ENCODE measurements around the gene RARS2. TPM values are rescaled to one million over a fixed set of nuclear protein-coding genes. Genes with fewer than 3 reads are reported as not detected.
"Not testable (repeated sequence)": the region's sequence is repeated elsewhere in the genome, so short reads cannot be mapped to it uniquely, and the experiment has no call there.

RARS2 gene
- total RNA-seq, 6 donors from 2014 or later: 21.9 to 32.5 (median 23.7) TPM

- ATAC-seq (ENCODE audit: low FRiP score in 2 of 2) (no peak), DNase-seq (no peak)
- Histone ChIP-seq H3K27me3 (no peaks in the 10 kb centered on the region), H3K36me3 (peaks cover 0 to 17% (median 4%) of the 10 kb centered on the region in 4 donors), H3K9me3 (no peaks in the 10 kb centered on the region), H3K27ac (no peak overlapping the region), H3K4me1 (peaks cover 0 to 5% (median 0%) of the 10 kb centered on the region in 4 donors), H3K4me3 (no peak overlapping the region)
- WGBS, 2 donors: 91 to 97% methylated on average over 3 of the region's 3 CpGs
- no peak for TF ChIP-seq POLR2AphosphoS5 (IDR thresholded peaks at IDR 0.05)
- TF ChIP-seq POLR2A (IDR thresholded peaks at IDR 0.05): no peak
- TF ChIP-seq CTCF (IDR thresholded peaks at IDR 0.05): no peak
- TF ChIP-seq EP300 (IDR thresholded peaks at IDR 0.05): no peak
These were observed 28.7 kb upstream of the RARS2 start for GRCh38 chr6:87618531-87618930.

- Histone ChIP-seq H3K27ac (no peak overlapping the region), H3K4me3 (no peak overlapping the region), H3K9me3 (no peaks in the 10 kb centered on the region), H3K27me3 (no peaks in the 10 kb centered on the region), H3K4me1 (no peaks in the 10 kb centered on the region), H3K36me3 (peaks cover 5 to 29% (median 12%) of the 10 kb centered on the region in 4 donors)
- no peak for DNase-seq
- 95 to 97% methylated on average over 4 of the region's 4 CpGs for WGBS, 2 donors
- TF ChIP-seq CTCF (IDR thresholded peaks at IDR 0.05) (no peak), POLR2A (IDR thresholded peaks at IDR 0.05) (no peak), POLR2AphosphoS5 (IDR thresholded peaks at IDR 0.05) (no peak), EP300 (IDR thresholded peaks at IDR 0.05) (no peak)
- no peak for ATAC-seq (ENCODE audit: low FRiP score in 2 of 2)
These were observed 27.6 kb upstream of the RARS2 start for GRCh38 chr6:87617405-87617804.

- H3K4me3 ChIP-seq; H3K9me3 ChIP-seq; H3K27ac ChIP-seq; ATAC-seq (ENCODE audit: low FRiP score in 2 of 2); H3K27me3 ChIP-seq; H3K4me1 ChIP-seq; DNase-seq: not testable (repeated sequence)
- WGBS, 2 donors: 89 to 93% methylated on average over 2 of the region's 2 CpGs
- H3K36me3 ChIP-seq: peaks cover 5 to 49% (median 17%) of the 10 kb centered on the region in 4 donors
These were observed 23.2 kb upstream of the RARS2 start for GRCh38 chr6:87613018-87613417.

GRCh38 chr6:87608802-87609201 is 19.0 kb upstream of the RARS2 start:
- H3K36me3 ChIP-seq: peaks cover 5 to 51% (median 14%) of the 10 kb centered on the region in 4 donors
- DNase-seq: no peak
- no peak for ATAC-seq (ENCODE audit: low FRiP score in 2 of 2)
- H3K27ac ChIP-seq: no peak overlapping the region
- H3K27me3 ChIP-seq: no peaks in the 10 kb centered on the region
- H3K4me3 ChIP-seq: no peak overlapping the region
- WGBS, 2 donors: 67 to 89% methylated on average over 3 of the region's 3 CpGs
- H3K4me1 ChIP-seq: no peaks in the 10 kb centered on the region
- no peaks in the 10 kb centered on the region for H3K9me3 ChIP-seq
- TF ChIP-seq POLR2A (IDR thresholded peaks at IDR 0.05): no peak
- TF ChIP-seq CTCF (IDR thresholded peaks at IDR 0.05): no peak
- TF ChIP-seq EP300 (IDR thresholded peaks at IDR 0.05): no peak
- no peak for TF ChIP-seq POLR2AphosphoS5 (IDR thresholded peaks at IDR 0.05)

GRCh38 chr6:87606199-87606598 is 16.4 kb upstream of the RARS2 start:
- TF ChIP-seq EP300 (IDR thresholded peaks at IDR 0.05): no peak
- no peak for TF ChIP-seq CTCF (IDR thresholded peaks at IDR 0.05)
- no peak for TF ChIP-seq POLR2A (IDR thresholded peaks at IDR 0.05)
- no peak for TF ChIP-seq POLR2AphosphoS5 (IDR thresholded peaks at IDR 0.05)
- Histone ChIP-seq H3K9me3 (no peaks in the 10 kb centered on the region), H3K4me3 (no peak overlapping the region), H3K27ac (no peak overlapping the region), H3K36me3 (peaks cover 0 to 29% (median 1%) of the 10 kb centered on the region in 4 donors), H3K27me3 (no peaks in the 10 kb centered on the region), H3K4me1 (no peaks in the 10 kb centered on the region)
- no peak for ATAC-seq (ENCODE audit: low FRiP score in 2 of 2)
- DNase-seq: no peak
- 84 to 97% methylated on average over 2 of the region's 2 CpGs for WGBS, 2 donors

Measured in upper lobe of left lung (tissue), 6 donors.